GM21447 (cell line): ENCODE results near the gene CDADC1.

Experiments used
- ATAC-seq: cut with Tn5 transposase; IDR thresholded peaks from one replicate; pipeline ENCODE4 v1.9.1; 2021; ENCODE audit not compliant: unreplicated experiment

CDADC1 gene

DNA sequence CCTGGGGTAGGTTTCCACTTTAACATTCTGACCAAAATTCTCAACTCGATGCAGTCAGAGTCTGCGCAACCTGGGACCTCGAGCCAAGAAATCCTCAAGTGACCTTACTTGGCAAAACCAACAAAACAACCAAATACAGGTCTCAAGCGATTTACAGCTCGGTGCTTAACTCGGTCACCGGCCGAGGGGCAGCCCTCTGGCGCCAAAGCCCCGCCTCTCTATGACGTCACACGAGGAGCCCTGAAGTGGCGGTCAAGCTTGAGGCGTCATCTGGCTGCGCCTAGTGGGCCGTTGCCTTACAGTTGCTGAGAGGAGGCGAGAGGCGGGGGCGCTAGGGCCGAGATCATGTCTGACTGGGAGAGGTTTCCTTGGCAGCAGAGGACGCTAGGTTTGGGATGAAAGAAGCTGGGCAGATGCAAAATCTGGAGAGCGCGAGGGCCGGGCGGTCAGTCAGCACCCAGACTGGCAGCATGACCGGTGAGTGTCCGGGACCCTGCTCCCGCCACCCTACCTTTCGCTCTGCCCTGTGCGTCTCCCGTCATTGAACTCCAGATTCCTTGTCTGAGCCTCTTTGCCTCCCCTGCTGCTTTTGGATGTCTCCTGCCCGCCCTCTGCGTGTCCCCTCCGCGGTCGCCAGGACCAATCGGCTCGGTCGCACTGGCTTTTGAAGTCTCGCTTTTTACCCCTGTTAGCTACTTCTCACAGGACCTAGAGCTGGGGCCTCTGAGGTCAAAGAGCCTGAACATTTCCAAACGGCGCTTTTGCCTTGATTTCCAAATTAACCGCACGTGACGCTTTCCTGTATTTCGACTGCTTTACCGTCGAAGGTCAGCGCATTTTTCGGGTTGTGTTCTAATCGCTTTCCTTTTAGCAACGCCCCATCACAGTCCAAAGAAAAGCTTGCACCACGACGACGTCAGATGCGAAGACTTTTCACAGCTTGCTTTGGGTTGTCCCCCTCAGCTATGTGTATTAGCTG lies at the start of gene CDADC1:
CDADC1 (plus strand) TSS at position 283 of the 979 bp plus-strand sequence; CDS start at position 396, 113 bp downstream.
- peak; percentile 92 for ATAC-seq

DNA sequence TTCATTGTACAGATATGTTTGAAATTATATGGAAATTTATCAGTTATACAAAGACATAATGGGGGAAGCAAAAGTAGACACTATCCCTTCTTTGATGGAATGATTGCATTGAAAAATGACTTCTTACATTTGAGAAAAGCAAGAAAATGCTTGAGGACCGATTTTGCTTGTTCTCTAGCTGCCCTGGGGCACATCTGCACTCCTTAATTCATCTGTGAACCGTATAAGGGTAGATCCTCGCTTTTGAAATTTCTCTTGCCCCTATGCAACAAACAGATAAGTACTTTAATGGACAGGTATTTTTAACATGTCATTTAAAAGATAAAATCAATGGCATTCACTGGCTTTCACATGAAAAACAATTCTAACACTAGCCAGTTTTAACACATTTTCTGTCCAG lies 41.1 kb upstream of the CDADC1 start:
- no peak for ATAC-seq

DNA sequence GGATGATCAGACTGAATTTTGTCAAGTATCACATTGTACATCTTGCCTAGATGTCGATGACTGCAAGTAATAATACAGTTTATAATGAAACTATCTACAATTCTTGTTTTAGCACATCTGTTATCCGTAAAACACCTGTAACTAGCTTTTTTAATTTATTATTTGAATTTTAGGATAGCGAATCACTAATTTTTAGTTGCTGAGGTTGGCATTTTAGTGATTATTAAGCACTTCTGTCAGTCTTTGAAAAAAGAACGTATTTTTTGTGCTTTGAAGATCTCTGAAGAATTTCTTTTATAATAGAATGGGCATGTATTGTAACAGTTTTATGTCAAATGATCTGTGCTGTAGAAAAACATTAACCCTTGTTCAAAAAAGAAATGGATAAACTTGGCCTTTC lies 39.1 kb upstream of the CDADC1 start:
- no peak for ATAC-seq

DNA sequence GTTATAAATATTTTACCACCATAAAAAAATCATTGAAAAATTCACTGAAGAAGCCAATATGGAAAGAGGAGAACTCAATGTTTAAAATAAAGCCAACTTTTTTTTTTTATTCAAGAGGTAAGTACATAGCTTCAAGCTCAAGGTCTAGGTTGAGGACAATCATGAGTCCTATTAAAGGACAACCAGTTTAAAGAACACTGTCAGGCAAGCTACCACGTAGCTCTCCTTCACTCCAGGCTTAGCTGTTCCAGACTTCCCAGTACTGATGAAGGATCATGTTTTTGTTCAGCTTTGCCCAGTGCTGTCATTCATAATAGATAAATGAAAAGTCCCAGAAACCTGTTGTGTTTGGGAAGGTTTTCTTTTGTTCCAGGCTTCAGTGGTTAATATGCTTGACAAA lies 37.6 kb upstream of the CDADC1 start:
- ATAC-seq: no peak

DNA sequence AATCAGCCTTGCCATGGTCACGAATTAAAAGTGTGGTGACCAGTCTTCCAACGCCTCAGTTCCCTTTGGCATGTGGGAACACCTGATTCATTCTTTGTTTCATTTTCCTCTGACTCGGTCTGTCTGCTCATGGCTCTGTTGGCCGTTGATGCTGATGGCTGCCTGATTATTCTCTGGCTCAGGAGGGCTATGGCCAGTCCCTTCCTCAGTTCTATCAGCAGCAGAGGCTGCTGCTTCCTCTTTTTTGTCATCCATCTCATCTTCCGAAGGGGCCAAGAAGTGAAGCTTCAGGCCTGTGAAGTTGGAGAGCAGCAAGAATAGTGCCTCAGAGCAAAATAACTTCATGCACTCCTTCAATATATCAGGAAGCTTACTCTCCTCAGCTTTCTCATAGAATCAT lies 37.1 kb upstream of the CDADC1 start:
- ATAC-seq: no peak

DNA sequence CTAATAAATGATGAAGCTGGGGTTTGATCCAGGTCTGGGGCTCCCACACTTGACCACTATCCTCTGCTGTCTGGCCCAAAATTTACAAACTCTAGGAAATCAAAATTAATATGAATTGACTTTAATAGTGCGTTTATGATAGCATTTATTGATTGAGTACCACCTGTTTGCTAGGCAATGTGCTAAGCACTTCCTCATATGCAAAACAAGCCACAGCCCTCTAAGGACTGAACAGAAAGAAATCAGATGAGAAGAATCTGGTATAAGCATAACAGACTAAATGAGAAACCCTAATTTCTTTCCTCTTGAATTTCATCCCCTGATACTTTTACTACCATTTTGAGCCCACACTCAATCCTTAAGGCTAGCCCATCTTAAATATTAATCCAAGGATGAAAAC lies 34.2 kb upstream of the CDADC1 start:
- ATAC-seq: no peak

DNA sequence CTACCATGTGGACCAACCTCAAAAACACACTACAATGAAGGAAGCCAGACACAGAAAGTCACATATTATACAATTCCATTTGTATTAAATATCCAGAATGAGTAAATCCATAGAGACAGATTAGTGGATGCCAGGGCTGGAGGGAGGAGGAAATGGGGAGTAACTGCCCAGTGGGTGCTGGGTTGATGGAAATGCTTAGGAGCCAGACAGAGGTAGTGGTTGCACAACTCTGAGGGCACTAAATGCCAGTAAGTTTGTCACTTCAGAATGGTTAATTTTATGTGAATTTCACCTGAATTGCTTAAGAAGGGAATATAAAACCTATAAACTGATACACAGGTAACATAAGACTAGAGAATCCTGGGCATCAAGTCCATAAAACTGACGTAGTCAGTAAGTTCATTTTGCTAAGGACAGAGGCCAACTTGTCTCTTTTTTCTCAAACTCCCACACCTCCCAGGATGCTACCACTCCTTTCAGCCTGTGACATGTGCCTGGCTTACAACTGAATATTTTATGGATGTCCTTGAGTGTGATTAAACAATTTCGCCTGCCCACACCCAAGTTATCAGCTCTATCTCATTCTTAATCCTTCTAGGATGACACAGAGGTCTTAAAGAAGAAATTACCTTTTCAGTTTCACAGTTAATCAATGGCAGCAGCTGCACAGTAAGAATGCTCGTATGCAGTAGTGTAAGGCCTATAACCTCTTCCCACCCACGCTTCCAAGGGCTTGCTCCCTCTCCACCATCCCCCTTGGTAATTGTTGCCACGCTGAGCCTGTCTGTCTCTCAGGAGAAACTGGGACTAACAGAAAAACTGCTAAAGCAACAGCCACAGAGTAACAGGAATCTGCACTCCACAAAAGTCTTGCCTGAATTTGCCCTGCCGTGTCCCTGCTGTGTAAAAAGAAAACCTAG lies 33.5 kb upstream of the CDADC1 start:
- no peak for ATAC-seq

DNA sequence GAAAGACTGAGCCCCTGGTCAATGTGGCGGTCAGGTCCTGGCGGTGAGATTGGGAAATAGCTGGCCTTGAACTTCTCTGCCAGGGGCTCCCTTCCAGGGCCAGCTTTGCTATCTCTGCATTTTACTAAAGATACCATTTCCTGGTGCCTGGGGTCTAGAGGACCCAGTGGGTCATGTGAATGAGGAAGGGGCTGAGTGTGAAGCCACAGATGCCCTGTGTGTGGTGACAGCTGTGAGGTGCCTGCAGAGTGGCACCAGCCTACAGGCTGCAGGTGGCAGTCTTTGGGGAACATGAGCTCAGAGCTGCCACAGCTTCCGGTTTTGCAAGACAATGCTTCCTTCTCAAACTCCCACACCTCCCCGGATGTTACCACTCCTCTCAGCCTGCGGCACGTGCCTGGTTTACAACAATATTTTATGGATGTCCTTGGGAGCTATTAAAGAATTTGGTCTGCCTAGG lies 32.8 kb upstream of the CDADC1 start:
- peak; percentile 65 for ATAC-seq

DNA sequence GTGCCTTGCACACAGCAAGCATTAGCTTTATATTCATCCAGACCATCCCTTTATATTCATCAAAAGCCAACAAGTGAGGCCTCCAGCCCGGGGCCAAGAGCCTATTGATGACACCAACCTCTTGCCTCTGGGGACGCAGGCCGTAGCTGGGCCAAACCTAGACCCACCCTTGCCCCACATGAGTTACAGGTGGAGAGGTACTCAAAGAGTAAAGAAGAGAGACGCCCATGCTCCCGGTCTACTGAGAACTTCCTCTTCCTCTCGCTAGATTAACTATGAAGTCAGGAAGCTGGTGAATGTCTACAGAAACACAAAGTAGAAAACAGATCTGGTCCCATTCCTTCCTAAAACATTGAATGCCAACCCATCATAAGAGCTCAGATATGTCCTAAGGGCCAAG lies 31.4 kb upstream of the CDADC1 start:
- ATAC-seq: no peak

DNA sequence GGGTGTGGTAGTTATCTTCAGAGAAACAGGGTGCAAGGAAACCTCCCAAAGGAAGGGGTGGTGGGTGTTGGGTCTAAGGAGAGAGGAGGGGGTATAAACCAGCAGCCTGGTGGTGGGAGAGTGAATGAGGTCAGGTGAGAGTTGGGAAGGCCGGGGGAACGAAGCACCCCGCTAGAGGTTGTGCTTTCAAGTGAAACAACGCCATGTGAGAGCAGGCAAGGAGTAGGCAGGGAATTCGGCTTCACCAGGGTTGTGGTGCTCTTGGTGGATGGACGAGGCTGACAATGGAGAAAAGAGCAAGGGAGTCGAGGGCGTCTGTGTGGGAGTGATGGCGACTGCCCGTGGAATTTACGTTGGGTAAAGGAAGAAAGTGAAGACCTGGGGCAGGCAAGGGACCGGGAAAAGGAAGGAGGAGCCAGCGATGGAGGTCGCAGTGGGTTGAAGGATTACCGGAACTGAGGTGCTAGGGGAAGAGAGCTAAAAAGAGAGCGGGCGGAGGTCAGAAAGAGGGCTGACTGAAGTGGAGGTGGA lies 29.7 kb upstream of the CDADC1 start:
- no peak for ATAC-seq

DNA sequence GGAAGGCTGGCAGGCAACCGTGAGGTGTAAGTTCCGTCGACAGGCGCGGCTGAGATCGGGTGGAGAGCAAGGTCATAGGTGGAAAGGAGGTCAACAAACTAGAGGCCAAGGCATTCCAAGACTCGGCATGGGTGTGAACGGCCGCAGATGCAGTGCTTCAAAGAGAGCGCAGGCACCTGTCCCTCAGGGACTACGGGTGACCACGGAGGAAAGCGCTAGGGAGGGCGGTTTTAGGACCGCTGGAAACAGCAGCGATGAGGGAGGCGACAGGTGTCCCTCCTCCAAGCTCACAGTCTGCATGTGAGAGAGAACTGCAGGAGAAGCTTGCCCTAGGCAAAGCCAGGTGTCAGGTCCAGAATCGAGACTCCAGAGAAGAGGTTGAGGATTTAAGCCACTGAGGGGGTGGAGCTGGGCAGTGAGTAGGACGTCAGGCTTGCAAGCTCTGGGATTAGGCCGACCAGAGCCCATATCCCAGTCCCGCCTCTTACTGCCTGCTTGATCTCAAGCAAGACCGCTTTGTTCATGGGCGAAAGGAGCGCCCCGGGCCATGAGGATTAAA lies 29.2 kb upstream of the CDADC1 start:
- no peak for ATAC-seq

DNA sequence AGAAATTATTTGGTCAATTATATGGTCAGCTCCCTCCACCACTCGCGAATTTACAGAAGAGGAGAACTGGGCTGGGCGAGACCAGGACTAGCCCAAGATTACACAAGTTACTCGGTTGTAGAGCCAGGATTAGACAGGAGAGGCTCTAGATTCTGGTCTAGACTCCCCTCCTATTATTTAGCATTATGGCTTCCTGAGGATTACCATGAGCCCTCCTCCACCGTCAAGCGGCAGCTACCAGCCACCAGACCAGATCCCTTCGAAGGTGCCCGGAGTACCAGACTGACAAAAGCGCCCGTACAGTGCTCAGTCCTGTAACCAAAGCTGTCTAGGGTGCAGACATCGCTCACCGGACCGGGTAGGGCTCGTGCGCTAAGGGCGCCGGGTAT lies 28.1 kb upstream of the CDADC1 start:
- no peak for ATAC-seq

DNA sequence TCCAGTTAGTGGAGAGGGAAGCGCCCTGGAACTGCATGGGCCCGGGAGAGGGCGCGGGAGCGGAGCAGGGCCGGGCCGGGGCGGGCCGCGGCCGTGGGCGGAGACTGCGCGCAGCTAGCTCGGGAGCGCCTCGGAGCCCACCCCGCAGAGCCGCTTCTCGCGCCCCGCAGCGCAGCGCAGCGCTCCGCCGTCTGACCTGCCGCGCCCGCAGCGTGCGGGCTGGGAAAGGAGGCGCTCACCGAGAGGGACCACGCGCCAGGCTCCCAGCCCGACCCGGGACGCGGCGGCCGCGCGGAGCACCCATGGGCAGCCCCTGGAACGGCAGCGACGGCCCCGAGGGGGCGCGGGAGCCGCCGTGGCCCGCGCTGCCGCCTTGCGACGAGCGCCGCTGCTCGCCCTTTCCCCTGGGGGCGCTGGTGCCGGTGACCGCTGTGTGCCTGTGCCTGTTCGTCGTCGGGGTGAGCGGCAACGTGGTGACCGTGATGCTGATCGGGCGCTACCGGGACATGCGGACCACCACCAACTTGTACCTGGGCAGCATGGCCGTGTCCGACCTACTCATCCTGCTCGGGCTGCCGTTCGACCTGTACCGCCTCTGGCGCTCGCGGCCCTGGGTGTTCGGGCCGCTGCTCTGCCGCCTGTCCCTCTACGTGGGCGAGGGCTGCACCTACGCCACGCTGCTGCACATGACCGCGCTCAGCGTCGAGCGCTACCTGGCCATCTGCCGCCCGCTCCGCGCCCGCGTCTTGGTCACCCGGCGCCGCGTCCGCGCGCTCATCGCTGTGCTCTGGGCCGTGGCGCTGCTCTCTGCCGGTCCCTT lies 27.5 kb upstream of the CDADC1 start, which contains the start of gene MLNR:
MLNR (plus strand) TSS at position 303 of the 820 bp plus-strand sequence; CDS start at position 303, 0 bp downstream.
- ATAC-seq: no peak

DNA sequence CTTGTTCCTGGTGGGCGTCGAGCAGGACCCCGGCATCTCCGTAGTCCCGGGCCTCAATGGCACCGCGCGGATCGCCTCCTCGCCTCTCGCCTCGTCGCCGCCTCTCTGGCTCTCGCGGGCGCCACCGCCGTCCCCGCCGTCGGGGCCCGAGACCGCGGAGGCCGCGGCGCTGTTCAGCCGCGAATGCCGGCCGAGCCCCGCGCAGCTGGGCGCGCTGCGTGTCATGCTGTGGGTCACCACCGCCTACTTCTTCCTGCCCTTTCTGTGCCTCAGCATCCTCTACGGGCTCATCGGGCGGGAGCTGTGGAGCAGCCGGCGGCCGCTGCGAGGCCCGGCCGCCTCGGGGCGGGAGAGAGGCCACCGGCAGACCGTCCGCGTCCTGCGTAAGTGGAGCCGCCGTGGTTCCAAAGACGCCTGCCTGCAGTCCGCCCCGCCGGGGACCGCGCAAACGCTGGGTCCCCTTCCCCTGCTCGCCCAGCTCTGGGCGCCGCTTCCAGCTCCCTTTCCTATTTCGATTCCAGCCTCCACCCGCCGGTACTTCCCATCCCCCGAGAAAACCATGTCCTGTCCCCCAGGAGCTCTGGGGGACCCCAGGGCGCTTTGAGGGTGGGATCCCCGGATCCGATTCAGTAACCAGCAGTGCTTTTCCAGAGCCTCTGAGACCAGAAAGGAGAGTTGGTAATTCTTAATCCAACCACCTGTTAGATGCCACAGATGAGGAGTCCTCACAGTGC lies 26.7 kb upstream of the CDADC1 start:
- no peak for ATAC-seq

DNA sequence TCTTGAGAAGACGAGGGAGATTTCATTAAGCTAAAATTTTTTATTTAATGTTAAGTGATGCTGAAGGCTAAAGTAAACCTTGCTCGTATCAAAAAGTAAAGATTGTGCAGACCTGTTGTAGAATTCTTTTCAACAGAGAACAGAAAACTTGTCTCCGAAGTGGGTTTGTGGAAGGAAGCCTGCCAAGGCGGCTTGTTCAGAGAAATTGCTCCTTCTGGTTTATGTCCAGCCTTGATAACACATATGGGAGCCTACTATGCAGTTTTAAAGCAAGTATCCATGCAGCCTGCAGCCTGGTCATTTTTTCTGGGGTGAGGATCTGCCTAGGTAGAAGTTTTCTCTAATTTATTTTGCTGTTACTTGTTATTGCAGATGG lies 26.1 kb upstream of the CDADC1 start:
- no peak for ATAC-seq

DNA sequence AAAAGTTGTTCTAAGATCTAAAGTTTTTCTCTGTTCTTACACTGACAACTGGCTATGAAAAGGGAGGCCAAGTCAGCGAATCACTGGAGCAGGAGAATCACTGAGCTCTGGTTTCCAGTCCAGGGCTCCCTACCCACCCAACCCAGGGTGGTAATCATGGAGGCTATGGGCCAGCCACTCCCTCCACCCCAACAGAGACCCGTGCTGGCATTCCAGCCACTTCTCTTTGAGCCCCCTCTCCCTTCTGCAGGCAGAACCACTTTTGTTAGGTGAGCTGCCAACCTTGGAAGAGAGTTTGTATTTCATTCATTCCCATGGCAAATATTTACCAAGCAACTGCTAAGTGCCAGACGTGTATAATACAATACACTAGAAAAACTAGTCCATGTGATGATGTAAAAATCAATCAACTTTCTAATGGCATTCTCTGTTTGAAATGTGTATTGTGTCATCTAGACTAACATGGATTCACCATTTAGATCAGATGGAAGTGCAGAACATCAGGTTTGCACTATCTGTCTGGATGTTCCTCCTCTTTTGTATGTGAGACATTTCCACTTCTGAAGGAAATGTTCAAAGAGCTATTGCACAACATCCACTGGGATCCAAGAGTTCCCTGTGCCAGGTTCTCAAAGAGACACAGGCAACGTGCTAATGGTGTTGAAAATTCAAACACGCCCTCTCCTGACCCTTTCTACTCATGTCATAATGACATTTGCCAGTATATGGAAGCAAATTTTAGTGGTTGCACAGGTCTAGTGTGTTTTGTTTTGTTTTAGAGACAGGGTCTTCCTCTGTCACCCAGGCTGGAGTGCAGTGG lies 22.3 kb upstream of the CDADC1 start:
- ATAC-seq: no peak

DNA sequence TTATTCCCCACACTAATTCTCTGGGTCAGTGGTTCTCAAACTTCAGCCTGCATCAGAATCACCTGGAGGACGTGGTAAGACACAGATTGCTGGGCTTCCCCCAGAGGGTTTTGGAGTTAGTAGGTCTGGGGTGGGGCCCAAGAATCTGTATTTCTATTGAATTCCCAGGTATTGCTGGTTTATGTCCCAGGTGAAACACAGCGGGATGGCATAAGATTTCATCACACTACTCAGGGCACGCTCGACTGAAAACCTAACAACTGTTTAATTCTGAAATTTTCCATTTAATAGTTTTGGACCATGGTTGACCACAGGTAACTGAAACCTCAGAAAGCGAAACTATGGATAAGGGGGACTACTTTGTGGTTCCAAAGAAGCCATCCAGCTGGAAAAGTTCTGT lies 21.1 kb upstream of the CDADC1 start:
- no peak for ATAC-seq

DNA sequence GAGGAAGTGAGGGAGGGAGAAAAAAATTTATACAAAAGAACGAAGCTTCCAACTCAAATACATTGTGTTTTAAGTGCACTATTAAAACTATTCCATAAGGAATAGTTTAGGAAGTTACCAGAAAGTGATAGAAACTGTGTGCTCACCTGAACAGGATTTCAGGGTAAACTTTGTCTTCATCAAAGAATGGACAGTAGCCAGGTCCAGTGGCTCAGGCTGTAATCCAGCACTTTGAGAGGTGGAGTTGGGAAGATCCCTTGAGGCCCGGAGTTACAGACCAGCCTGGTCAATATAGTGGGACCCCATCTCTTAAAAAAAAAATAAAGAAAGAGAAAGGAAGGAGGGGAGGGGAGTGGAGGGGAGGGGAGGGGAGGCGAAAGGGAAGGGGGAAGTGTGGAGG lies 13.0 kb upstream of the CDADC1 start:
- ATAC-seq: no peak
